ENCODE results near the gene ACY1. TPM values are rescaled to one million over a fixed set of nuclear protein-coding genes. Genes with fewer than 3 reads are reported as not detected.

Gene ACY1
- total RNA-seq, 1 donor from 2014 or later, result 58.0 TPM

DNA sequence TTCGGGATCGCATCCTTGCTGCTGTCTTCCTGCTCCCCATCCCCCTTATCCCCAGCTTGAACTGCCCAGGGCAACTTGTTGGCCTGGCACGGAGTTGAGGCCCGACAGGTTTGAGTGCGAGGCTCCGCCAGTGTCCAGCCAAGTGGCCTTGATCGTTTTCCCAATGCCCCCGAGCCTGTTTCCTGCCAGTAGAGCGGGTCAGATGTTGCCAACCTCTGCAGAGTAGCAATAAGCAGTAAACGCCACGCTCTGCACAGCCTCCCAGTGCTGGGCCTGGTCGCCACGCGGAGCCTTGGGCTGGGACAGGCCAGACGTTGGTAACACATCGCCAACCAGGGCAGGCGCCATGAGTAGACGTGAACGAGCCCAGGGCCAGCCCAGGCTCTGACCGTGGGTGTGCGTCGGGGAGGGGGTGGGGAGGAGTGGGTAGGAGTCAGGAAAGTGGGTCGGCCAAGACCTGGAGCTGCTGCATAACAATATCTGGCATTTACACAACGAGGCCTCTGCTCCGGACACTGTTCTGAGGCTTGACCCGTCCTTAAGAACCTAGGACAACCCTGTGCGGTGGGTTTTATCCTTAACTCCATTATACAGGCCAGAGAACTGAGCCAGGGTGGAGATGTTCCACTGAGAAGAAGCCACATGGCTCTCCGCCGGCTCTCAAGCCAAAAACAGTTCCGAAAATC is 8.9 kb upstream of the ACY1 start:
- no peak for DNase-seq (ENCODE audit: low spot score)
- H3K27ac Mint-ChIP-seq, result peak overlapping the region; percentile 90
- peaks cover 2% of the 10 kb centered on the region for H3K36me3 Mint-ChIP-seq (ENCODE audit: low read depth)
- intact Hi-C loops (cut with micrococcal nuclease), result loop anchor here (1.0 to 10.0 kb wide), 5 partner anchors 21 to 580 kb away; partner anchors contain the start of genes DUSP7, NT5DC2, PARP3 and RBM15B
- H3K27me3 Mint-ChIP-seq (ENCODE audit: insufficient read depth), result no peaks in the 10 kb centered on the region
- H3K9me3 Mint-ChIP-seq, result no peaks in the 10 kb centered on the region
- H3K4me3 Mint-ChIP-seq, result peak overlapping the region; percentile 87
- H3K4me1 Mint-ChIP-seq (ENCODE audit: low read depth), result peaks cover 24% of the 10 kb centered on the region

DNA sequence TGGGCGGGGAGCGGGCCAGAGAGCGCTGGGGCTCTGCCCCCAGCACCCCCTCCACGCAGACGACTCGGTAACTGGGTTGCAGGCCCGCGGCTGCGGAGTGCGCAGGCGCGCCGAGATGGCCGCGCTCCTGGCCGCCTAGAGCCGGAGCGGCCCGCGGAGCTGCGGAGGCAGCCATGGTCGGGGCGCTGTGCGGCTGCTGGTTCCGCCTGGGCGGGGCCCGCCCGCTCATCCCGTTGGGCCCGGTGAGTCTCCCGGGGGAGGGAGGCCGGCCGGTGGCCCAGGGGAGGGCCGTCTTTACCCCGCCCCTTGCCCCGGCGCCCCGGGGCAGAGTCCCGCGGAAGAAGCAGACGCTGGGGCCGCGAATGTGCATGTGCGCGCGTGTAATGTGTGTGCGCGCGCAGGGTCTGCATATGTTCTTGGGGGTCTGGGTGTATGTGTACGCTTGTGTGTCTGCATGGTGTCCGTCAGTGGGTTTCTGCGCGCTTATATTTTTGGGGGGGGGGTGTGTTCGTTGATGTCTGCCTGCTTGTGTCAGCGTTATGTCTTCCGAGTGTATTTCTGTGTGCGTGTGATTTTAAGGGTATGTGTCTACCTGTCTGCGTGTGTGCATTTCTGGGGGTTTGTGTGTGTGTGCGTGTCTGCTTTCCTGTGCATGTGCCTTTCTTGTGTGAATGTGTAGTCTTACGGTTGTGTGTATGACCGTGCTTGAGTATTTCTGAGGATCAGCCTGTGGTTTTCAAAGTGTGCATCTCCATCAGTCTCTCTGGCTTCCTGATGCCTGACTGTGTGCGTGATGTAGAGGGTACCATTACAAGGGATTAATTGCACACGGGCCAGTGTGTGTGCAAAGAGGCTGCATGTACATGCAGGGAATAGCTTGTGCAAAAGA is 8.1 kb upstream of the ACY1 start, which contains the start of gene ABHD14A:
Gene ABHD14A, plus strand, starts transcription at position 102 of the 889 bp plus-strand sequence. Its CDS starts 72 bp downstream, at position 174.
- intact Hi-C loops (cut with micrococcal nuclease), result loop anchor here (1.0 to 10.0 kb wide), 6 partner anchors 8 to 580 kb away; partner anchors contain the start of genes ACY1, DUSP7, NT5DC2 and PARP3
- DNase-seq (ENCODE audit: low spot score), result peak; percentile 72
- Mint-ChIP-seq H3K9me3 (no peaks in the 10 kb centered on the region), H3K4me3 (peak within 1 kb of the TSS; percentile 87), H3K4me1 (ENCODE audit: low read depth) (peaks cover 24% of the 10 kb centered on the region), H3K27ac (peak within 1 kb of the TSS; percentile 90), H3K27me3 (ENCODE audit: insufficient read depth) (no peaks in the 10 kb centered on the region), H3K36me3 (ENCODE audit: low read depth) (peaks cover 2% of the 10 kb centered on the region)

DNA sequence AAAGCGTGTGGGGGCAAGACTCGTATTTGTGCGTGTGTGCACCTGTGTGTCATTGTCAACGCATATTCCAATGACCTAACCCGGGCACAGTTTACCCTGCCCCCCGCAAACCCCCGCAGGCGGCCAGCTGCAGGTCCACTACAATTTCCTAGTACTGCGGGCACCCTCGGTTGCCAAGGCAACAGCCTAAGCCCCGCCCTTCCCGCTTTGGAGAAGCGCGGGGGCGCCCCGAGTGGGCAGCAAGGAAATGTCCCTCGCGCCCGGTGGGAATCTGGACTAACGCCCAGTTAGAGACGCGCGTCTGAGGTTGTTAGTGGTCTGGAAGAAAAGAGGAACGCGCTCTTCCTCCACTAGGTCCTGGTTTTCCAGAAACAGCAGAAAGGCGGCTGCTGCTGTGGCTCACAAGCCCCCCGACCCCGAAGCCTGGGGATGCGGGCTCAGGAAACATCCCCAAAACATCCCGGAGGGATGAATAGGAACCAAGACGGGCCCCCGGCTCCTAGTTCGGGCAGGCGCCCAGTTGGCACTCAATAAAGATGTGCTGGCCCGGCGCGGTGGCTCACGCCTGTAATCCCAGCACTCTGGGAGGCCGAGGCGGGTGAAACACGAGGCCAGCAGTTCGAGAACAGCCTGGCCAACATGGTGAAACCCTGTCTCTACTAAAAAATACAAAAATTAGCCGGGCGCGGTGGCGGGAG is 7.3 kb upstream of the ACY1 start:
- Mint-ChIP-seq H3K36me3 (ENCODE audit: low read depth) (no peaks in the 10 kb centered on the region), H3K9me3 (no peaks in the 10 kb centered on the region), H3K27ac (no peak overlapping the region), H3K4me3 (peak overlapping the region; percentile 87), H3K27me3 (ENCODE audit: insufficient read depth) (no peaks in the 10 kb centered on the region), H3K4me1 (ENCODE audit: low read depth) (peaks cover 26% of the 10 kb centered on the region)
- intact Hi-C loops (cut with micrococcal nuclease), result loop anchor here (1.0 to 10.0 kb wide), 4 partner anchors 7 to 581 kb away; partner anchors contain the start of genes ACY1, DUSP7, NT5DC2 and RBM15B
- no peak for DNase-seq (ENCODE audit: low spot score)

DNA sequence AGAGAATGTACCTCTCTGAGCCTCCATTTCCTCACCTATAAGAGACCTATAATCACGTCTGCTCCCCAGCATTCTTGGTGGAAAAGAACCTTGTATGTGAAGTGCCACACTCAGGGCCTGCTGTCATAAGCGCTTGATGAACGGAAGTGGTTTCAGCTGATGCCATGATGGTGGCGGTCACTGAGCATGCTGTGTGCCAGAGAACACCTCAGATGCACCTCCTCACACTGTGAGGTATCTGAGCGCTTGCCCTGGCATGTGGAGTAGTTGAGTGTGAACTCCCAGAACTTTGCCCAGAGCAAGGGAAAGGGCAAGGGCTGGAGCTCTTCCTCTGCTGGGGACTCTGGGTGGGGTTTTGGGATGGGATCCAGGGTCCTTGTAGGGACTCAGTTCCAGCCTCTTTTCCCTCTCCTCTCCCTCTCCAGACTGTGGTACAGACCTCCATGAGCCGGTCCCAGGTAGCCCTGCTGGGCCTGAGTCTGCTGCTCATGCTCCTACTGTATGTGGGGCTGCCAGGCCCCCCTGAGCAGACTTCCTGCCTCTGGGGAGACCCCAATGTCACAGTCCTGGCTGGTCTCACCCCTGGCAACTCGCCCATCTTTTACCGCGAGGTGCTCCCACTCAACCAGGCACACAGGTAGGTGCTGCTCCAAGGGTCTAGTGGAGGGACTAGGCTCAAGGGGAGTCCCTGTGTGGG is 5.7 kb upstream of the ACY1 start:
- peak overlapping the region; percentile 43 for H3K4me3 Mint-ChIP-seq
- intact Hi-C loops (cut with micrococcal nuclease), result loop anchor here (10.0 kb wide), 2 partner anchors 557 to 583 kb away; partner anchors contain the start of genes NT5DC2, RBM15B and UQCC5
- peaks cover 36% of the 10 kb centered on the region for H3K4me1 Mint-ChIP-seq (ENCODE audit: low read depth)
- peaks cover 6% of the 10 kb centered on the region for H3K36me3 Mint-ChIP-seq (ENCODE audit: low read depth)
- no peaks in the 10 kb centered on the region for H3K9me3 Mint-ChIP-seq
- no peaks in the 10 kb centered on the region for H3K27me3 Mint-ChIP-seq (ENCODE audit: insufficient read depth)
- DNase-seq (ENCODE audit: low spot score), result no peak
- peak overlapping the region; percentile 3 for H3K27ac Mint-ChIP-seq

DNA sequence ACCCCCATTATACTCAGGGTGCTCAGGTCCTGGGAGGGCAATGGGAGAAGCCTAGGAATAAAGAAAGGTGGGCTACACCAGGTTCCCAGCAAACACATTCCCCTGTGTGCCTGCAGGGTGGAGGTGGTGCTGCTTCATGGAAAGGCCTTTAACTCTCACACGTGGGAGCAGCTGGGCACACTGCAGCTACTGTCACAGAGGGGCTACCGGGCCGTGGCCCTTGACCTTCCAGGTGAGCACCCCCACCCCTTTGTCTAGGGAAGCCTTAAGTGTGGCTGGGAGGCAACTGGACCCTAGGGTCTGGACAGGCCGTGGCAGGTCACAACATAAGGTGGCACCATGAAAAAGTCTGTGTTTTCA is 5.2 kb upstream of the ACY1 start:
- H3K4me3 Mint-ChIP-seq, result no peak overlapping the region
- no peak for DNase-seq (ENCODE audit: low spot score)
- H3K36me3 Mint-ChIP-seq (ENCODE audit: low read depth), result peaks cover 6% of the 10 kb centered on the region
- H3K4me1 Mint-ChIP-seq (ENCODE audit: low read depth), result peaks cover 39% of the 10 kb centered on the region
- intact Hi-C loops (cut with micrococcal nuclease), result loop anchor here (10.0 kb wide), 2 partner anchors 557 to 583 kb away; partner anchors contain the start of genes NT5DC2, RBM15B and UQCC5
- no peaks in the 10 kb centered on the region for H3K9me3 Mint-ChIP-seq
- H3K27me3 Mint-ChIP-seq (ENCODE audit: insufficient read depth), result no peaks in the 10 kb centered on the region
- no peak overlapping the region for H3K27ac Mint-ChIP-seq

DNA sequence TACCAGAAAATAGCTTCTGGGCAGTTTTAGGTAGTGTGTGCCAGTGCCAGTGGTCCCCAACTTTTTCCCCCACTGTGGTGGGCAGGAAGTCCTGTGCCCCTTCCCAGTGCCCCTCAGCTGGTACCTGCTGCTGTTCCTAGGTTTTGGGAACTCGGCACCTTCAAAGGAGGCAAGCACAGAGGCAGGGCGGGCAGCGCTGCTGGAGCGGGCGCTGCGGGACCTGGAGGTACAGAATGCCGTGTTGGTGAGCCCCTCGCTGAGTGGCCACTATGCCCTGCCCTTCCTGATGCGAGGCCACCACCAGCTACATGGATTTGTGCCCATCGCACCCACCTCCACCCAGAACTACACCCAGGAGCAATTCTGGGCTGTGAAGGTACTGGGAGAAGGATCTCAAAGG is 3.1 kb upstream of the ACY1 start:
- intact Hi-C loops (cut with micrococcal nuclease), result loop anchor here (5.0 to 10.0 kb wide), 2 partner anchors 307 to 705 kb away; partner anchors contain the start of genes GLYCTK, GNL3 and PBRM1
- no peaks in the 10 kb centered on the region for H3K27me3 Mint-ChIP-seq (ENCODE audit: insufficient read depth)
- no peak overlapping the region for H3K27ac Mint-ChIP-seq
- no peaks in the 10 kb centered on the region for H3K9me3 Mint-ChIP-seq
- peaks cover 42% of the 10 kb centered on the region for H3K4me1 Mint-ChIP-seq (ENCODE audit: low read depth)
- DNase-seq (ENCODE audit: low spot score), result no peak
- peaks cover 6% of the 10 kb centered on the region for H3K36me3 Mint-ChIP-seq (ENCODE audit: low read depth)
- H3K4me3 Mint-ChIP-seq, result no peak overlapping the region

DNA sequence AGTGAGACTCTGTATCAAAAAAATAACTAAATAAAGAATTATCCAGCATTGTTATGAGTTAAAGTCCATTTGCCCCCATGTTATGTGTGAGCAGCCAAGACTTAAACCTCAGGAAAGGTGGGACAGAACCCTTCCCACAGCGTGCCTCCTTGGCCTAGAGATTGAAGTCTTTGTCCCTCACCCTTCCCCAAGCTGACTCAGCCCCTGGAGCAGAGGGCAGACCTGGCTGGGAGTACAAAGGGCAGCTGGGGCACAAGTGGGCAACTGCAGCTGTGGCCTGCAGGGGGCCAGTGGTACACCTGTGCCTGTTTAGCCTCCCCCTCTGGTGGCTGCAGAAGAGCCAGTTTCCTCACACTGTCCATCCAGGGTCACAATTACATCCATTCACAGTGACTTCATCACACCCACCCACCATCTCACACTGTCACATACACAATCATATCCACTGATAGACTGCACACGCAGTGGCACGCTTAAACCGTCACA is 940 bp upstream of the ACY1 start:
- Mint-ChIP-seq H3K27ac (peak overlapping the region; percentile 95), H3K9me3 (no peaks in the 10 kb centered on the region), H3K27me3 (ENCODE audit: insufficient read depth) (no peaks in the 10 kb centered on the region), H3K36me3 (ENCODE audit: low read depth) (peaks cover 6% of the 10 kb centered on the region), H3K4me3 (peak overlapping the region; percentile 97), H3K4me1 (ENCODE audit: low read depth) (peaks cover 32% of the 10 kb centered on the region)
- no peak for DNase-seq (ENCODE audit: low spot score)
- intact Hi-C loops (cut with micrococcal nuclease), result loop anchor here (5.0 to 10.0 kb wide), 2 partner anchors 305 to 702 kb away; partner anchors contain the start of genes GLYCTK, GNL3 and PBRM1

DNA sequence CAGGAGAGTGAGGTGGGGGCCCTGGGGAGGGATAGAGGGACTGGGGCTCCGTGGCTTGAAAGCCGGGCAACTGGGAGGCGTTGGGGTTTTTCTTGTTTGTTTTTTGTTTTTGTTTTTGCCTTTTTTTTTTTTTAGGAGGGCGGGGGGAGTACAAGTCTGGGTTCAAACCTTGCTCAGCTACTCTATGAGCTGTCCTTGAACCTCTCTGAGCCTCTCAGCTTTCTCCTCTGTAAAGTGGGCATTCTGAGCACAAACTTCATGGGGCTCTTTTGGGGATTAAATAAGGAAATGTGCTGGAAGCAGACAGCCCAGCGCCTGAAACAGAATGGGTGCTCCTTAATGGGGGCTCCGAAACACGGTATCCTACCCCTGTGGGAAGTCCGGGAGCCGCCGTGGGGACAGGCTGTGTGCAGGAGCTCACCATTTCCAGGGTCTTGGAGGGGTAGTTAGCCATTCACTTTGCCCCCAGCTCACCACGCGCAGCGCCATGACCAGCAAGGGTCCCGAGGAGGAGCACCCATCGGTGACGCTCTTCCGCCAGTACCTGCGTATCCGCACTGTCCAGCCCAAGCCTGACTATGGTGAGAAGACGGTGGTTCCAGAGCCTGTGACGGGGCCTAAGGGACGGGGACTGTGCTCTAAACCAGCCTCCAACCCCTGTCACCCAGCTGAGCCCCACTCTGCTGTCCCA is 388 bp downstream of the ACY1 start:
- intact Hi-C loops (cut with micrococcal nuclease), result loop anchor here (1.0 to 10.0 kb wide), 6 partner anchors 8 to 701 kb away; partner anchors contain the start of genes ABHD14A, GLYCTK, GNL3 and PARP3
- Mint-ChIP-seq H3K27me3 (ENCODE audit: insufficient read depth) (no peaks in the 10 kb centered on the region), H3K4me3 (peak overlapping the region; percentile 97), H3K9me3 (no peaks in the 10 kb centered on the region), H3K27ac (peak overlapping the region; percentile 97), H3K4me1 (ENCODE audit: low read depth) (peaks cover 30% of the 10 kb centered on the region), H3K36me3 (ENCODE audit: low read depth) (peaks cover 6% of the 10 kb centered on the region)
- no peak for DNase-seq (ENCODE audit: low spot score)

DNA sequence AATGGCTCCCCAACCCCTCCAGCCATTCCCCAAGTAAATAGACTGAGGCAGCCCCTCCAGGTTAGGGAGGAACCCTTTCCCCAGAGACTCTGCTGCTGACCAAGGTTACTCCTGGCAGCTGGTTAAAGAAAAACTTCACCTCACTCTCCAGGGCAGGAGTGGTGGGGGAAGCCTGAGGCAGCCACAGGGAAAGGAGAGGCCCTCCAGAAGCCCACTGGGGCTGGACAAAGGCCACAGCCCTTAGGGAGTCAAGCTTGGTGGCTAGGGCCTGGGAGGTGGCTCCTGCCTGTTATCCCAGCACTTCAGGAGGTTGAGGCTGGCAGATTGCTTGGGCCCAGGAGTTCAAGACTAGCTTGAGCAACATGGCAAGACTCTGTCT is 923 bp downstream of the ACY1 start:
- intact Hi-C loops (cut with micrococcal nuclease), result loop anchor here (5.0 to 10.0 kb wide), 2 partner anchors 303 to 701 kb away; partner anchors contain the start of genes GLYCTK, GNL3 and PBRM1
- Mint-ChIP-seq H3K4me1 (ENCODE audit: low read depth) (peaks cover 30% of the 10 kb centered on the region), H3K36me3 (ENCODE audit: low read depth) (peaks cover 6% of the 10 kb centered on the region), H3K27ac (peak overlapping the region; percentile 70), H3K9me3 (no peaks in the 10 kb centered on the region), H3K27me3 (ENCODE audit: insufficient read depth) (no peaks in the 10 kb centered on the region), H3K4me3 (peak overlapping the region; percentile 97)
- no peak for DNase-seq (ENCODE audit: low spot score)

DNA sequence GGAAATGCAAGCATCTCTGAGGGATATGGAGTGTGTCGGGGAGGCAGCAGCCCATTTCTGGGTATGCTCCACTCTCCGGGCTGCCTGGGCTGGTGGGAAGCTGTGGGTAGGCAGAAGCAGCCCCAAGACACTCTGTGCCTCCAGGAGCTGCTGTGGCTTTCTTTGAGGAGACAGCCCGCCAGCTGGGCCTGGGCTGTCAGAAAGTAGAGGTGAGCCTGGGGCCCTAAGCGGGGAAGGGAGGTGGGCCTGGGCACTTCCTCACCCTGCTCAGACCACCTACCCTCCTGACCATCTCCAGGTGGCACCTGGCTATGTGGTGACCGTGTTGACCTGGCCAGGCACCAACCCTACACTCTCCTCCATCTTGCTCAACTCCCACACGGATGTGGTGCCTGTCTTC is 1.7 kb downstream of the ACY1 start:
- Mint-ChIP-seq H3K9me3 (no peaks in the 10 kb centered on the region), H3K4me3 (peak overlapping the region; percentile 77), H3K36me3 (ENCODE audit: low read depth) (peaks cover 6% of the 10 kb centered on the region), H3K27ac (no peak overlapping the region), H3K4me1 (ENCODE audit: low read depth) (peaks cover 30% of the 10 kb centered on the region), H3K27me3 (ENCODE audit: insufficient read depth) (no peaks in the 10 kb centered on the region)
- intact Hi-C loops (cut with micrococcal nuclease), result loop anchor here (10.0 kb wide), 1 partner anchor 700 kb away; the partner anchor contains the start of genes GNL3 and PBRM1
- no peak for DNase-seq (ENCODE audit: low spot score)

All from activated T-helper 1 cell treated with anti-CD3 and anti-CD28 coated beads, Interleukin-12 subunit alpha, Interleukin-12 subunit beta, Interleukin-2, Interleukin-4 antibody, amounts not matched to agents 30 ng/mL and 10 ng/mL and 1 ng/mL, durations not matched to agents 14 hours and 24 hours and 36 hours (primary cell).